ENCODE measurements around the gene DPYSL3.

- TF ChIP-seq EP300 (IDR thresholded peaks at IDR 0.05; ENCODE audit: borderline replicate concordance in 1 of 2, low read depth in 1 of 2, low read length in 1 of 2) = no peak
- TF ChIP-seq, protein P1, sequence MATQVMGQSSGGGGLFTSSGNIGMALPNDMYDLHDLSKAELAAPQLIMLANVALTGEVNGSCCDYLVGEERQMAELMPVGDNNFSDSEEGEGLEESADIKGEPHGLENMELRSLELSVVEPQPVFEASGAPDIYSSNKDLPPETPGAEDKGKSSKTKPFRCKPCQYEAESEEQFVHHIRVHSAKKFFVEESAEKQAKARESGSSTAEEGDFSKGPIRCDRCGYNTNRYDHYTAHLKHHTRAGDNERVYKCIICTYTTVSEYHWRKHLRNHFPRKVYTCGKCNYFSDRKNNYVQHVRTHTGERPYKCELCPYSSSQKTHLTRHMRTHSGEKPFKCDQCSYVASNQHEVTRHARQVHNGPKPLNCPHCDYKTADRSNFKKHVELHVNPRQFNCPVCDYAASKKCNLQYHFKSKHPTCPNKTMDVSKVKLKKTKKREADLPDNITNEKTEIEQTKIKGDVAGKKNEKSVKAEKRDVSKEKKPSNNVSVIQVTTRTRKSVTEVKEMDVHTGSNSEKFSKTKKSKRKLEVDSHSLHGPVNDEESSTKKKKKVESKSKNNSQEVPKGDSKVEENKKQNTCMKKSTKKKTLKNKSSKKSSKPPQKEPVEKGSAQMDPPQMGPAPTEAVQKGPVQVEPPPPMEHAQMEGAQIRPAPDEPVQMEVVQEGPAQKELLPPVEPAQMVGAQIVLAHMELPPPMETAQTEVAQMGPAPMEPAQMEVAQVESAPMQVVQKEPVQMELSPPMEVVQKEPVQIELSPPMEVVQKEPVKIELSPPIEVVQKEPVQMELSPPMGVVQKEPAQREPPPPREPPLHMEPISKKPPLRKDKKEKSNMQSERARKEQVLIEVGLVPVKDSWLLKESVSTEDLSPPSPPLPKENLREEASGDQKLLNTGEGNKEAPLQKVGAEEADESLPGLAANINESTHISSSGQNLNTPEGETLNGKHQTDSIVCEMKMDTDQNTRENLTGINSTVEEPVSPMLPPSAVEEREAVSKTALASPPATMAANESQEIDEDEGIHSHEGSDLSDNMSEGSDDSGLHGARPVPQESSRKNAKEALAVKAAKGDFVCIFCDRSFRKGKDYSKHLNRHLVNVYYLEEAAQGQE (IDR thresholded peaks at IDR 0.05; ENCODE audit: low read depth, low read length) = no peak
- no peak for TF ChIP-seq FOXJ3 (CRISPR knock-in tag; IDR thresholded peaks at IDR 0.05)
- TF ChIP-seq, protein P2, sequence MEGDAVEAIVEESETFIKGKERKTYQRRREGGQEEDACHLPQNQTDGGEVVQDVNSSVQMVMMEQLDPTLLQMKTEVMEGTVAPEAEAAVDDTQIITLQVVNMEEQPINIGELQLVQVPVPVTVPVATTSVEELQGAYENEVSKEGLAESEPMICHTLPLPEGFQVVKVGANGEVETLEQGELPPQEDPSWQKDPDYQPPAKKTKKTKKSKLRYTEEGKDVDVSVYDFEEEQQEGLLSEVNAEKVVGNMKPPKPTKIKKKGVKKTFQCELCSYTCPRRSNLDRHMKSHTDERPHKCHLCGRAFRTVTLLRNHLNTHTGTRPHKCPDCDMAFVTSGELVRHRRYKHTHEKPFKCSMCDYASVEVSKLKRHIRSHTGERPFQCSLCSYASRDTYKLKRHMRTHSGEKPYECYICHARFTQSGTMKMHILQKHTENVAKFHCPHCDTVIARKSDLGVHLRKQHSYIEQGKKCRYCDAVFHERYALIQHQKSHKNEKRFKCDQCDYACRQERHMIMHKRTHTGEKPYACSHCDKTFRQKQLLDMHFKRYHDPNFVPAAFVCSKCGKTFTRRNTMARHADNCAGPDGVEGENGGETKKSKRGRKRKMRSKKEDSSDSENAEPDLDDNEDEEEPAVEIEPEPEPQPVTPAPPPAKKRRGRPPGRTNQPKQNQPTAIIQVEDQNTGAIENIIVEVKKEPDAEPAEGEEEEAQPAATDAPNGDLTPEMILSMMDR (IDR thresholded peaks at IDR 0.05) = no peak
- TF ChIP-seq FOXM1 (IDR thresholded peaks at IDR 0.05; ENCODE audit: low read depth) = no peak
These were observed 75.8 kb downstream of the DPYSL3 start for GRCh38 chr5:147434049-147434448.

Measured in SK-N-SH (cell line).